Dendritic cell treated with granulocyte-macrophage colony-stimulating factor and Interleukin-4, amounts not matched to agents 40 ng/mL and 50 ng/mL, for 4 days (primary cell): Measurements from ENCODE around the gene FAM180A.
"Not testable (repeated sequence)": the region's sequence is repeated elsewhere in the genome, so short reads cannot be mapped to it uniquely, and the experiment has no call there.

ENCODE experiments used
- H3K27ac Mint-ChIP-seq: one replicate; pipeline ENCODE4 v1.8.0; 2022; ENCODE audit warnings: mild to moderate bottlenecking, mixed read lengths
- H3K27me3 Mint-ChIP-seq: one replicate; pipeline ENCODE4 v1.8.0; 2022; ENCODE audit warnings: mild to moderate bottlenecking, mixed read lengths
- H3K36me3 Mint-ChIP-seq: one replicate; pipeline ENCODE4 v1.8.0; 2022; ENCODE audit warnings: low read depth, mixed read lengths
- H3K4me1 Mint-ChIP-seq: one replicate; pipeline ENCODE4 v1.8.0; 2022; ENCODE audit warnings: low read depth, mixed read lengths
- H3K4me3 Mint-ChIP-seq: one replicate; pipeline ENCODE4 v1.8.0; 2022; ENCODE audit warnings: mild to moderate bottlenecking, moderate library complexity, mixed read lengths
- H3K9me3 Mint-ChIP-seq: one replicate; pipeline ENCODE4 v1.8.0; 2022; ENCODE audit warnings: mixed read lengths
- intact Hi-C: fragments of 100-400 bp; cut with micrococcal nuclease; formaldehyde crosslinking; loops from one replicate; pipeline ENCODE4 v1.15.0; 2022

The FAM180A gene

DNA sequence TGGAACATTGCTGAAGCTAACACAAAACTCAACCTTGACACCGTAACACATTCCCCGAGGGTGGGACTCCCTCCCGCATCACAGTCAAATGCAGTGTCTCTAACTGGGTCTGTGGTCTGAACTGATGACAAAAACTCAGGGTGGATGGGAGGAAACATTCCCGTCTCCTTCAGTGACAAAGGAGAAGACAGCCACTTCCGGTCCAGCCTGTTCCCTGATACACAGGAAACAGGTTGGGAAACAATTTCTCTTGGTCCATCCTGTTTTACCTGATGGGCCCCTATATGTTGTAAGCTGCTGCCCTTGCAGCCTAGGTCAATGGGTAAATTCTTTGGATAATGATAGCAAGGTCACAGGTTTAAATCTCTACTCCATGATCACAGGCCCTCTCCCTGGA lies 41.0 kb downstream of the FAM180A start:
- H3K4me1 Mint-ChIP-seq, result no peaks in the 10 kb centered on the region
- H3K4me3 Mint-ChIP-seq, result no peak overlapping the region
- no peaks in the 10 kb centered on the region for H3K9me3 Mint-ChIP-seq
- no peak overlapping the region for H3K27ac Mint-ChIP-seq
- H3K36me3 Mint-ChIP-seq, result no peaks in the 10 kb centered on the region
- H3K27me3 Mint-ChIP-seq, result no peaks in the 10 kb centered on the region
- intact Hi-C loops, result no loop called here

DNA sequence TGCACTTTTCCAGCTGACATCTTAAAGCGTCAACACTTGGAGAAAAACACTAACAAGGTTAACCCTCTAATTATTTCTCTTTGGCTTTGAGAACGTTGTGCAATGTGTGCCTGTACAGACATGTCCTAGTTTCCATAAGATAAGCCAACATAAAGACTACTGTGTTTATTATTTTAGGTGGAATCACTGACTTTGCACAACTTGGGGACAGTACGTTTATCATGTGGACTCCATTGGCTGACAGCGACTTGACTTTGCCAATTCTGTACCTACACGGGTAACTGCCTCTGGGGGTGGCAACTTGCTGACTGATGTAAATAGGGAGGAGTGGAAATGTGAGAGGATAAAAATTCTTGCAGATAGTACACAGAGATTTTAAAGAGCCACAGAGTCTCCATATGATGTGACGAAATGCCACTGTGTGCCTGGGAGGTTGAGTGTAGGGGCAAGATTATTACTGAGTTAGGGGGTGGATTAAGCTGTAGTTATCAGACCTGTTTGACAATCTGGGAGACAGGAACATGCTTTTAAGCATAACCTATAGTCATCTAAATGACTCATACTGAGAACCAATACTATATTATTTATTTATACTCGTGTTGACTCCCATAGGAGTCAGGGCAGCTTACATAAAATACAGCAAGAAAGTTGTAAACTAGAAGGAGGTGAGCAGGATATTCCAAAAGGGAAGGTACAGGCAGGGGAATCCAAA lies 41.6 kb downstream of the FAM180A start:
- no peaks in the 10 kb centered on the region for H3K4me1 Mint-ChIP-seq
- no peaks in the 10 kb centered on the region for H3K36me3 Mint-ChIP-seq
- H3K9me3 Mint-ChIP-seq, result no peaks in the 10 kb centered on the region
- no peak overlapping the region for H3K27ac Mint-ChIP-seq
- intact Hi-C loops, result no loop called here
- H3K27me3 Mint-ChIP-seq, result no peaks in the 10 kb centered on the region
- H3K4me3 Mint-ChIP-seq, result no peak overlapping the region

DNA sequence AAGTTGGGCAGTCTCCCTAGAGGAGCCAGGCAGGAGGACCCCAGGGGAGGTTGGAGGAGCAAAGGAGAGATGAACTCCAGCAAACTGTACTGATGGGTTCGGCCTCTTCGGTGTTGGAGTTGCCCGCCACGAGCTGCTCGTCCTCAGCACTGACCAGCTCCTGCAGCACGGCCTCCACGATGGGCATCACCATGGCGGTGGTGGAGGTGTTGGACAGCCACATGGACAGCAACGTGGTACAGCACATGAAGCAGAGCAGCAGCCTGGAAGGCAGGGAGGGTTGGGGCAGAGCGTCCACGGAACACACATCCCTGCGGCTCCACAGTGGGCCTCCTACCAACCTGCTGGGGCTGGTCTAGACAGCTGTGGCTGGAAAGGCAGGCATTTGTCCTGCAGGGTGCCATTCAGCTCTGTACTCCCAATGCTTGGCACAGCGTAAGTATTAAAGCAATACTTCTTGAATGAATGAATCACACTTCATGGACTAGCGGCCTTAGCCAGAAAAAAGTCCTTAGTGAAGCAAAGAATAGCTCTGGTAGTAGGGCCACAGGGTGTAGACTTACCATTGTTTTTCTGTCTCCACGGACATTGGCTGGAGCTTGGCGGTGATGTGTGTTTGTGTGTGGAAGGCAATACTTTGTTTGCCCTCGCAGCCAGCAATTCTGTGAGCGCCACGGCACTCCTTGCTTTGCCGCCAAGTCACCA lies 42.4 kb downstream of the FAM180A start:
- Mint-ChIP-seq H3K4me1 (no peaks in the 10 kb centered on the region), H3K9me3 (no peaks in the 10 kb centered on the region), H3K27ac (no peak overlapping the region), H3K36me3 (no peaks in the 10 kb centered on the region), H3K4me3 (no peak overlapping the region), H3K27me3 (no peaks in the 10 kb centered on the region)
- intact Hi-C loops, result no loop called here

DNA sequence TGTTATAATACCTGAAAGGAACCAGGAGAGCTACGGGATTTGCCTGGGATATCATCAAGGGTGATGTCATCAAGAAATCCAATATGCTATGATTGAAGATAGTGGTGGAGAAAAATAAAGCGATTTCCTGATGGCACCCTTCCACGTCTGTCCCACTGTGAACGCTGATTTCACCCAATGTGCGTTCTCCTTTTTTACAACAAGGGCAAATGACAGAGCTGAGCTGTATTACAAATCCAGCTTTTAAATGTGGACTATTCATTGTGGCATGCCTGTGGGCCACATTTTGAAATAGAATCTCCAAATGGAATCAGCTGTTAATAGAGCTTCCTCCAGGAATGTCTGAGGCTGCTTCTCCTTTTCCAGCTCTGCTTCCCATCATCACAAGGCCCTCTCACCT lies 43.9 kb downstream of the FAM180A start:
- H3K36me3 Mint-ChIP-seq, result peaks cover 6% of the 10 kb centered on the region
- no peak overlapping the region for H3K27ac Mint-ChIP-seq
- H3K4me3 Mint-ChIP-seq, result no peak overlapping the region
- no peaks in the 10 kb centered on the region for H3K9me3 Mint-ChIP-seq
- intact Hi-C loops, result no loop called here
- H3K27me3 Mint-ChIP-seq, result no peaks in the 10 kb centered on the region
- no peaks in the 10 kb centered on the region for H3K4me1 Mint-ChIP-seq

DNA sequence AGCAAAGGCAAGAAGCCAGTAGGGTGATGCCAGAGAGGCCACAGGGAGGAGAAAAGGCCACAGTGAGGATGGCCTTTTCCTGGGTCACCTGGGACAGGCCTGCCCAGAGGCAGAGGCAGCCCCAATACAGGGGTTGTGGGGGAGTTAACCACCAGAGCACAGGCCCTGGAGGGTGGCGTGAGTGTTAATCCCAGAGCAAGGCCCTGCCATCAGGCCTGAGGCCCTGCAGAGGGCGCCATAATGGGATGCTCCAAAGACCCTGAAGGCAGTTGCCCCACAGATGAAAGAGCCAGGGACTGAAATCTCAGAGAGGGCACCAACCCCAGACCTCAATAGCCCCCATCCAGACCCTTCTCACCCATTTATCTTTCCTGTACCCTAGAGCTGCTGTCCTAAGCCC lies 44.5 kb downstream of the FAM180A start:
- Mint-ChIP-seq H3K36me3 (peaks cover 6% of the 10 kb centered on the region), H3K4me3 (no peak overlapping the region), H3K27me3 (no peaks in the 10 kb centered on the region), H3K27ac (no peak overlapping the region), H3K9me3 (no peaks in the 10 kb centered on the region), H3K4me1 (no peaks in the 10 kb centered on the region)
- intact Hi-C loops, result no loop called here

DNA sequence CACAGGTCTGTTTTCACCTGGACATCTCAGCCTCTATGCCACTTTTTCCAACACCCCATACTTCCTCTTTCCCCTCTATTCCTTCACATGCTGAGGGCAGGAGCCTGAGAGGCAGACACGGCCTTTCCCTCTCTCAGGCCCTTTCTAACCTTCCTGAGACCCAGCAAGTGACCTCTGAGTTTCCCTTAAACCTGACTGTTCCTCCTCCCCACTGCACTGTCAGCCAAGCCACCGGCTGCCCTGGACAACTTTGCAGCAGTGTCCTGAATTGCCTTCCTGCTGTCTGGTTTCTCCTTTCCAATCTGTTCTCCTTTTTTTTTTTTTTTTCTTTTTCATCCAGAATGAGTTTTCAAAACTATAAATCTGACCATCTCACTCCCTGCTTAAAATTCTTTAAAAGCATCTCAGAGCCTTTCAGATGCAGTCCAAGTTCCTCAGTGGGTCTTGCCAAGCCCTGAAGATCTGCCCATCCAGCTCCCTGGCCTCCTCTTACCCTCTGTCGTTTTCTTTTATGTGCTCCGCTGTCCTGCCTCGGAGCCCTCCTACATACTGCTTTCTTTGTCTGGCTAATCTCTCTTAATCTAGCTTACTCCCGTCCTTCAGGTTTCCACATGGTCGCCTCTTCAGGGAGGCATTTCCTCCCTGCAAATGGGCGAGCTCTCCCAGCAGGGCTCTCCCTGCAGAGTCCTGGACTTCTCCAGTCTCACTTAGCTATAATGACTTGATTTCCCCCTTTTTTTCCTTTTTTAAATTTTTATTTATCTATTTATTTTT lies 51.1 kb downstream of the FAM180A start:
- Mint-ChIP-seq H3K4me1 (peaks cover 10% of the 10 kb centered on the region), H3K27me3 (no peaks in the 10 kb centered on the region)
- intact Hi-C loops, result no loop called here

DNA sequence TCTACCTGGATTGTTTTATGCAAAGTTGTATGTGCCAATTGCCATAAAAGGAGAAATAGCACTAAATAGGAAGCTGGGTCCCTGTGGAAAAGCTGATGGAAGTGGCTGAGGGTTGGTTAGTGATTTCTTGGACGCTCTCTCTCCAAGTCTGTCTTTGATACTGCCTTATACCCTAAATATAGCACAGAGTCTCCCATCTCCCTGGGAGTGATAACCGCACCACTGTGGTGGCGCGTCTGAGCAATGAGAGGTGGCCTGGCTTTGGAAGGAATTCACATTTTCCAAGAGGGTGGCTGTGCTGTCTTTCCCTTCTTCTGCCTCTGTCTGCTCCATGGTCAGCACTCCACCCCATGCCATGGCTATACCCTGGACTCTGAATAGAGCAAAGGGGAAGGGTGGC lies 55.1 kb downstream of the FAM180A start:
- no peaks in the 10 kb centered on the region for H3K9me3 Mint-ChIP-seq
- no peaks in the 10 kb centered on the region for H3K27me3 Mint-ChIP-seq
- no peak overlapping the region for H3K4me3 Mint-ChIP-seq
- peaks cover 21% of the 10 kb centered on the region for H3K4me1 Mint-ChIP-seq
- intact Hi-C loops, result no loop called here
- no peak overlapping the region for H3K27ac Mint-ChIP-seq
- H3K36me3 Mint-ChIP-seq, result peaks cover 41% of the 10 kb centered on the region

More for the DNA sequence above, 51.1 kb downstream of the FAM180A start:
- Mint-ChIP-seq H3K27ac (no peak overlapping the region), H3K9me3 (no peaks in the 10 kb centered on the region), H3K4me3 (no peak overlapping the region), H3K36me3 (peaks cover 15% of the 10 kb centered on the region)

DNA sequence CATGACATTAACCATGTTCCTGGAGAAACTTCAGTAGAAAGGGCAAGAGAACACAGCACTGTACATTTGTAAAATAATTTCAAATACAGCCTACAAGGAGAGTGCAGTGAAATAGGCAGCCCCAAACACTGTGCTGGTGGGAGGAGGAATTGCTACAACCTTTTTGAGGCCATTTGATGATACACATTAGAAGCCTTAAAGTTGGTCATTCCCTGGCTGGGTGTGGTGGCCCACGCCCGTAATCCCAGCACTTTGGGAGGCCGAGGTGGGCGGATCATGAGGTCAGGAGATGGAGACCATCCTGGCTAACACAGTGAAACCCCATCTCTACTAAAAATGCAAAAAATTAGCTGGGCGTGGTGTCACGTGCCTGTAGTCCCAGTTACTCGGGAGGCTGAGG lies 56.0 kb downstream of the FAM180A start:
- H3K27me3 Mint-ChIP-seq, intact Hi-C loops, H3K4me3 Mint-ChIP-seq, H3K9me3 Mint-ChIP-seq, H3K27ac Mint-ChIP-seq: not testable (repeated sequence)
- H3K36me3 Mint-ChIP-seq, result peaks cover 41% of the 10 kb centered on the region
- peaks cover 21% of the 10 kb centered on the region for H3K4me1 Mint-ChIP-seq

DNA sequence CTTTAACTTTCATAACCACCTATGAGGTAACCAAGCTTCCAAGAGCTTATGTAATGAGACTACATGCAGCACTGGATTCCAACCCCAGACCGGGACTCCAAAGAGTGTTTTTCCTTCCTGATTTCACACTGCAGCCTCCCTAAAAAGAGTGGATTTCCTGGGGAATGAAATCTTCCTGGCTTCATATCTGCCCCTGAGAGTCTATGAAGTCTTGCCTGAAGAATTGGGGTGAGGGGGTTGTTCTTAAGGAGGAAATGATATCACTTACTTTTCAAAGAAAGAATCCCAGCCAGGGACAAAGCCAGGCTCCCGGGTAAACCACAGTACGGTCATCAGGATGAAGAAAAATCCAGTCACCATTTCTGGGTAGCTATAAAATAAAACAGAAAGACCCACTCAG lies 56.6 kb downstream of the FAM180A start:
- Mint-ChIP-seq H3K9me3 (no peaks in the 10 kb centered on the region), H3K27me3 (no peaks in the 10 kb centered on the region), H3K27ac (no peak overlapping the region), H3K4me1 (peaks cover 17% of the 10 kb centered on the region), H3K4me3 (no peak overlapping the region), H3K36me3 (peaks cover 41% of the 10 kb centered on the region)
- intact Hi-C loops, result no loop called here

DNA sequence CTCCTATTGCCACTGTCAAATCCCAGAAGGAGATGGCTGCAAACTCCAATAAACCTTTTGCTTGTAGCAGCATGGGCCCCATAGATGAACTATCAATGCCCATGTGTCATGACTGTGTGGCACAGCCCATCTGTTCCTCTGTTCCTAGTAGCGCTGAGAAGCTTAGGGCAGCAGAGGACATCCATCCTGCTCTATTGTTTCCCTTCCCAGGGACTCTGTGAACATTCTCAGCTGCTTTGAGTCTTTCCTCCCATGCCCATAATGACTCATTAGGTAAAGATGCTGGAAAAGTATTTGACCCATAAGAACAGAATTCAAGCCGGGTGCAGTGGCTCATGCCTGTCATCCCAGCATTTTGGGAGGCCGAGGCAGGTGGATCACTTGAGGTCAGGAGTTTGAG lies 58.0 kb downstream of the FAM180A start:
- Mint-ChIP-seq H3K27ac (no peak overlapping the region), H3K36me3 (peaks cover 43% of the 10 kb centered on the region), H3K4me3 (no peak overlapping the region), H3K9me3 (no peaks in the 10 kb centered on the region), H3K27me3 (no peaks in the 10 kb centered on the region), H3K4me1 (peaks cover 11% of the 10 kb centered on the region)
- intact Hi-C loops, result no loop called here

DNA sequence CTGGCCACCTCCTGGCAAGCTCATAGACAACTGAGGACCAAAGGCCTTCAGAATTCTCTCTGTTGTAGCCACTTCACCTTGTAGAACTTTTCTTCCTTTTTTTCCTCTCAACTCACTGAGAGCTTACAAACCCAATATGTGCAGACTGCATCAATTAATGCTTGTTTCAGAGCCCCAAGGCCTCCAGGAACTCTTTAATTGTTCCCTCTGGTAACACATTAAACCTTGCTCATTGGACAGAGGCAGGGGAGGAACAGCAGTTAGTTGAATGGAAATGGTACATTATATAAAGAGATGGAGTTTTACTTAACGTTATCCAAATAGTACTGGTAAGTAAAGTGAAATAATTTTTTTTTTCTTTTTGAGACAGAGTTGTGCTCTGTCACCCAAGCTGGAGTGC lies 61.1 kb downstream of the FAM180A start:
- Mint-ChIP-seq H3K4me1 (peaks cover 15% of the 10 kb centered on the region), H3K36me3 (peaks cover 53% of the 10 kb centered on the region), H3K27me3 (no peaks in the 10 kb centered on the region), H3K4me3 (no peak overlapping the region), H3K9me3 (no peaks in the 10 kb centered on the region), H3K27ac (no peak overlapping the region)
- intact Hi-C loops, result no loop called here

DNA sequence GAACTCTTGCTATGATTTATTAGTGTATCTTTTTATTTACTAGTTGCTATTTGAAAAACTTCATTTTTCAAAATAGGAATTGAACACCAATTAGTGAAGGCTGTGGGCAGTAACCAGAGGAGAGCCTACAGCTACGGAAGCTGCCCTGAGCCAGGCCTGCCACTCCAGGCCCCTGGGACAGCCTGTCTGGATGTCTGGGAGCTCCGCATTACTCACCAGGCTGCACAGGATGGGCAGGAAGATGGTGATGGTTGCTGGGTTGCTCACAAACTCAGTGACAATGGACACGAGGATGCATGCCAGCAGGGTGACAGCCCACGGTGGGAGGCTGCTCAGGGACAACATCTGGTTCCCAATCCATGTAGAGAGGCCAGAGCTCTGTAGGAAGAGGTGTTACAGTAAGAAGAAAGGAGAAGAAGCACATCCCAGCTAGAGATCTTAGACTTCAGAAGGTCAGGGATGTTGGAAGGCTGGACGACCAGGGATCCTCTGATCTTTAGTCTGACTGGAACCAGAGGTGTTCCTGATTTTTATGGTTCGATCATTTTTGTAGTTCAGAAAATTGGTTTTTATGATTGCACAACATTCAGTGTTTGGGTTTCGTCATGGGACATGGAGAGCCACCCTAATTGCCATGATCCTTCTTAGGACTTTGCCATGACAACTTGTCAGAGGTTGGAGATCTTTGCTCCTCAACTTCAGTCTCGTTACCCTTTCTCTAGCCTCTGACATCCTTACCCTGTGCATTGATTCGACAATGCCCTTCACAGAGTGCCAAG lies 63.1 kb downstream of the FAM180A start:
- H3K4me3 Mint-ChIP-seq, result no peak overlapping the region
- intact Hi-C loops, result no loop called here
- peaks cover 16% of the 10 kb centered on the region for H3K4me1 Mint-ChIP-seq
- H3K27me3 Mint-ChIP-seq, result no peaks in the 10 kb centered on the region
- no peaks in the 10 kb centered on the region for H3K9me3 Mint-ChIP-seq
- no peak overlapping the region for H3K27ac Mint-ChIP-seq
- H3K36me3 Mint-ChIP-seq, result peaks cover 53% of the 10 kb centered on the region

DNA sequence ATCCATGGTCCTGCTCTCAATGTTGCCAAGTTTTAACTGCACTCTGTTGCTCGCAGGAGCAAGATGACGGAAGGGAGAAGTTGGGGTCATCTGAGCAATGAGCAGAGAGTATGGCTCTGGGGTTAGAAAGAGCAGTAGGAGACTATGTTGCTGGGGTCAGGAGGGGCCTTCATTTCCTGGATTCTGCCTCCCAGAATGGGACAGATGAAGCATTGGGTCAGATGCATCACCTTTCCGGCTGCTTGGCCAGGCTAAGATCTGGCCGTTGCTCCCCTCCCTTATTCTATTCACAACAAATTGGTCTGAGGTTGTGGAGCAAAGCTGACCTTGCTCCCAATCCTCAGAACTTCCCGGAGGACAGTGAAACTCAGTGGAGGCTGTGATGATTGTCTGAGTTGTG lies 63.9 kb downstream of the FAM180A start:
- no peak overlapping the region for H3K4me3 Mint-ChIP-seq
- no peaks in the 10 kb centered on the region for H3K9me3 Mint-ChIP-seq
- H3K4me1 Mint-ChIP-seq, result peaks cover 16% of the 10 kb centered on the region
- peaks cover 52% of the 10 kb centered on the region for H3K36me3 Mint-ChIP-seq
- intact Hi-C loops, result no loop called here
- H3K27me3 Mint-ChIP-seq, result no peaks in the 10 kb centered on the region
- no peak overlapping the region for H3K27ac Mint-ChIP-seq

DNA sequence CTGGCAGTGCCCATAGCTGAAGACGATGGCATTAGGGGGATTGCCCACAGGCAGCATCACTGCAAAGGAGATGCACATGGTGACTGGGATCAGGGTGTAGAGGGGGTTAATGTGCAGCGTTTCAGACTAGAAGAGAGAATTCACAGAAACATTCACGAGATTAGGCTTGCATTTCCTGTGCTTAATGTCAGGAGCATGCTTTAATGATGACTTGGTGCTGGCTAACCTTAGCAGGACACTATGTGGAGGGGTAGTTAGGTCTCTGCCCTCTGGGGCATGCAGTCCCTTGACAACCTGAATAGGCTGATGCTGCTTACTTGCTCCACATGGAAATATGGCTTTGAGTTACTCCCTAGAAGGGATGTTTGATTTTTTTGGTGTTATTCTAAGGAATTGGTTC lies 64.5 kb downstream of the FAM180A start:
- H3K4me1 Mint-ChIP-seq, result peaks cover 16% of the 10 kb centered on the region
- H3K9me3 Mint-ChIP-seq, result no peaks in the 10 kb centered on the region
- intact Hi-C loops, result no loop called here
- H3K4me3 Mint-ChIP-seq, result no peak overlapping the region
- H3K27ac Mint-ChIP-seq, result no peak overlapping the region
- H3K27me3 Mint-ChIP-seq, result no peaks in the 10 kb centered on the region
- H3K36me3 Mint-ChIP-seq, result peaks cover 50% of the 10 kb centered on the region
